DND-41 (cell line): ENCODE data around the gene MPL.

Source experiments
- ATAC-seq: fragments of 200-7000 bp; cut with Tn5 transposase; 3 replicates; pipeline ENCODE4 v1.9.1; 2021; ENCODE audit warnings: low read depth; ENCODE audit not compliant: insufficient read depth
- DNase-seq: peaks from one replicate; pipeline ENCODE4 v3.0.0-alpha.2; 2020
- H2AFZ ChIP-seq: 2 replicates; pipeline ENCODE4 v1.6.0; 2012; ENCODE audit warnings: low read depth, low read length
- H3K27ac ChIP-seq: 2 replicates; pipeline ENCODE4 v1.5.1; 2012; ENCODE audit warnings: low read length, inconsistent platforms
- H3K27me3 ChIP-seq: fragments of 200-600 bp; sonication (generic); 2 replicates; pipeline ENCODE4 v1.6.0; 2012; ENCODE audit warnings: low read length, mild to moderate bottlenecking, inconsistent platforms; ENCODE audit not compliant: insufficient read depth, poor library complexity
- H3K36me3 ChIP-seq: 2 replicates; pipeline ENCODE4 v1.5.1; 2012; ENCODE audit warnings: low read length, inconsistent platforms; ENCODE audit not compliant: insufficient read depth
- H3K4me1 ChIP-seq: 2 replicates; pipeline ENCODE4 v1.5.1; 2012; ENCODE audit warnings: mild to moderate bottlenecking, low read length; ENCODE audit not compliant: insufficient read depth
- H3K4me2 ChIP-seq: 2 replicates; pipeline ENCODE4 v1.6.0; 2012; ENCODE audit warnings: mild to moderate bottlenecking, moderate library complexity, low read length, inconsistent platforms; ENCODE audit not compliant: insufficient read depth
- H3K4me3 ChIP-seq, 2 experiments: fragments of 200-600 bp in 1 of 2; shearing (Covaris generic) in 1 of 2; 2 replicates each; pipeline ENCODE4 v1.5.1; 2012 to 2016; ENCODE audit warnings: inconsistent platforms in 2 of 2, low read length in 2 of 2, mild to moderate bottlenecking in 2 of 2, low read depth in 1 of 2, moderate library complexity in 1 of 2
- H3K79me2 ChIP-seq: 2 replicates; pipeline ENCODE4 v1.6.0; 2012; ENCODE audit warnings: low read length, inconsistent platforms; ENCODE audit not compliant: insufficient read depth
- H3K9ac ChIP-seq: 2 replicates; pipeline ENCODE4 v1.6.0; 2012; ENCODE audit warnings: low read depth, mild to moderate bottlenecking, inconsistent platforms, low read length, moderate library complexity
- H3K9me3 ChIP-seq: 2 replicates; pipeline ENCODE4 v1.5.1; 2012; ENCODE audit warnings: low read length, moderate library complexity, mild to moderate bottlenecking, inconsistent platforms; ENCODE audit not compliant: insufficient read depth, severe bottlenecking
- H4K20me1 ChIP-seq: 2 replicates; pipeline ENCODE4 v1.6.0; 2012; ENCODE audit warnings: low read length; ENCODE audit not compliant: insufficient read depth
- EZH2 ChIP-seq: IDR thresholded peaks from 3 replicates; pipeline ENCODE4 v1.6.1; 2012; ENCODE audit warnings: borderline replicate concordance, low read depth, mild to moderate bottlenecking, moderate library complexity, low read length, inconsistent platforms; ENCODE audit not compliant: severe bottlenecking
- TF ChIP-seq, protein P1 (sequence below): IDR thresholded peaks from 2 replicates; pipeline ENCODE4 v1.5.1; 2012; ENCODE audit warnings: borderline replicate concordance, low read length, moderate library complexity, mild to moderate bottlenecking; ENCODE audit not compliant: poor library complexity, severe bottlenecking; ENCODE audit errors: extremely low read depth

Gene MPL

DNA sequence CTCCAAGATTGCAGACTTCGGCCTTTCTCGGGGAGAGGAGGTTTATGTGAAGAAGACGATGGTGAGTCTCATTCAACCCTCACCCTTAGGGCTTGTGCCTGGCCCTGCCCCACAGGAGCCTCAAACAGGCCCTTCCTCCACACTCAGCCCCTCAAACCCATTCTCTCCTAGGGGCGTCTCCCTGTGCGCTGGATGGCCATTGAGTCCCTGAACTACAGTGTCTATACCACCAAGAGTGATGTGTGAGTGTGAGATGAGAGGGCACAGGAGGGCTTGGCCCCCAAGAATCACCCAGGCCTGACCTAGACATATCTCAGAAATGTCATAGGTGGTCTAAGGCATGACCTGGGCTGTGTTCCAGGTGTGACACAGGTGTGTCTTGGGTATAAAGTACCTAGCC is 18.3 kb upstream of the MPL start:
- Histone ChIP-seq H3K9me3 (no peaks in the 10 kb centered on the region), H3K9ac (no peak overlapping the region), H3K4me3 (no peak overlapping the region), H3K79me2 (no peaks in the 10 kb centered on the region), H3K27ac (no peak overlapping the region), H3K36me3 (no peaks in the 10 kb centered on the region), H4K20me1 (no peaks in the 10 kb centered on the region), H3K4me1 (no peaks in the 10 kb centered on the region), H3K4me2 (no peak overlapping the region), H2AFZ (no peak overlapping the region), H3K27me3 (no peaks in the 10 kb centered on the region)
- no peak for ATAC-seq
- TF ChIP-seq EZH2, result no peak
- TF ChIP-seq, protein P1, sequence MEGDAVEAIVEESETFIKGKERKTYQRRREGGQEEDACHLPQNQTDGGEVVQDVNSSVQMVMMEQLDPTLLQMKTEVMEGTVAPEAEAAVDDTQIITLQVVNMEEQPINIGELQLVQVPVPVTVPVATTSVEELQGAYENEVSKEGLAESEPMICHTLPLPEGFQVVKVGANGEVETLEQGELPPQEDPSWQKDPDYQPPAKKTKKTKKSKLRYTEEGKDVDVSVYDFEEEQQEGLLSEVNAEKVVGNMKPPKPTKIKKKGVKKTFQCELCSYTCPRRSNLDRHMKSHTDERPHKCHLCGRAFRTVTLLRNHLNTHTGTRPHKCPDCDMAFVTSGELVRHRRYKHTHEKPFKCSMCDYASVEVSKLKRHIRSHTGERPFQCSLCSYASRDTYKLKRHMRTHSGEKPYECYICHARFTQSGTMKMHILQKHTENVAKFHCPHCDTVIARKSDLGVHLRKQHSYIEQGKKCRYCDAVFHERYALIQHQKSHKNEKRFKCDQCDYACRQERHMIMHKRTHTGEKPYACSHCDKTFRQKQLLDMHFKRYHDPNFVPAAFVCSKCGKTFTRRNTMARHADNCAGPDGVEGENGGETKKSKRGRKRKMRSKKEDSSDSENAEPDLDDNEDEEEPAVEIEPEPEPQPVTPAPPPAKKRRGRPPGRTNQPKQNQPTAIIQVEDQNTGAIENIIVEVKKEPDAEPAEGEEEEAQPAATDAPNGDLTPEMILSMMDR, result no peak
- DNase-seq, result no peak

DNA sequence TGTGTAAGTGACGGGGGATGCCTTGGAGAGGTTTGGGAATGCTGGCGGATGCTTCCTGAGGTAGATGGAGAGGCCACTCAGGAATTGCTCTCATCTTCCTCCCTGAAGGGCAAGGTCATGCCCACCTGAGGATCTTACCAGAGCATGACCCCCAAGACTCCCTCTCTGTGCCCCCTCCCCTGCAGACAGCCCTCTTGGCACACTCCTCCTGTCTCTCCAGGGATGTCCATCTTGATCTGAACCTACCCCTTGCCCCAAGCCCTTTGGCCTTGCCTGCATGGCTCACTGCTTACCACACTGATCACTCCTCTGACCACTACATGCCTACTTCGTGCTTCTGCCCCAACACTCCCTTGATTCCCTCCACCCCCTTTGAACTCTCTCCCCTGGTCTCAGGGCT is 17.9 kb upstream of the MPL start:
- DNase-seq, result no peak
- no peak for ATAC-seq
- TF ChIP-seq, protein P1, result no peak
- no peak for TF ChIP-seq EZH2
- no peaks in the 10 kb centered on the region for H3K36me3 ChIP-seq
- H3K27me3 ChIP-seq, result no peaks in the 10 kb centered on the region
- H4K20me1 ChIP-seq, result no peaks in the 10 kb centered on the region
- H3K4me1 ChIP-seq, result no peaks in the 10 kb centered on the region
- no peak overlapping the region for H2AFZ ChIP-seq
- H3K4me2 ChIP-seq, result no peak overlapping the region
- H3K9ac ChIP-seq, result no peak overlapping the region
- H3K4me3 ChIP-seq, result no peak overlapping the region
- H3K79me2 ChIP-seq, result no peaks in the 10 kb centered on the region
- H3K9me3 ChIP-seq, result no peaks in the 10 kb centered on the region
- H3K27ac ChIP-seq, result no peak overlapping the region

GRCh38 chr1:43321331-43321891 is 16.2 kb upstream of the MPL start:
- no peak overlapping the region for H3K27ac ChIP-seq
- no peak overlapping the region for H2AFZ ChIP-seq
- H3K9me3 ChIP-seq, result peaks cover 6% of the 10 kb centered on the region
- no peak for TF ChIP-seq EZH2
- TF ChIP-seq, protein P1, result no peak
- H3K4me2 ChIP-seq, result no peak overlapping the region
- DNase-seq (no peak), ATAC-seq (no peak)
- H3K9ac ChIP-seq, result no peak overlapping the region
- H3K79me2 ChIP-seq, result no peaks in the 10 kb centered on the region
- H3K4me1 ChIP-seq, result no peaks in the 10 kb centered on the region
- no peak overlapping the region for H3K4me3 ChIP-seq
- no peaks in the 10 kb centered on the region for H4K20me1 ChIP-seq
- H3K27me3 ChIP-seq, result no peaks in the 10 kb centered on the region
- no peaks in the 10 kb centered on the region for H3K36me3 ChIP-seq

GRCh38 chr1:43322506-43322905 is 15.1 kb upstream of the MPL start:
- Histone ChIP-seq H3K27ac (no peak overlapping the region), H3K9ac (no peak overlapping the region), H2AFZ (no peak overlapping the region), H3K27me3 (no peaks in the 10 kb centered on the region), H3K4me3 (no peak overlapping the region), H3K79me2 (no peaks in the 10 kb centered on the region), H3K4me2 (no peak overlapping the region), H3K9me3 (peaks cover 6% of the 10 kb centered on the region), H4K20me1 (no peaks in the 10 kb centered on the region), H3K36me3 (no peaks in the 10 kb centered on the region), H3K4me1 (no peaks in the 10 kb centered on the region)
- no peak for ATAC-seq
- no peak for DNase-seq
- TF ChIP-seq, protein P1, result no peak
- TF ChIP-seq EZH2, result no peak
